HCT116 (cell line): ENCODE results near the gene TDRD9. TPM values are rescaled to one million over a fixed set of nuclear protein-coding genes. Genes with fewer than 3 reads are reported as not detected.

Experiments
- ATAC-seq: fragments of 200-7000 bp; cut with Tn5 transposase; 2 replicates; pipeline ENCODE4 v1.9.1; 2020; ENCODE audit warnings: mild to moderate bottlenecking, moderate library complexity
- BruUV-seq: library from RNA; stranded (reverse); fragments of 400-500 nt; replicated peaks from 2 replicates; lab custom pipeline; 2021; lab: Mats Ljungman, UMichigan
- CTCF ChIA-PET: fragments of 300-600 bp; sonication (Branson Sonifier 250); formaldehyde crosslinking; loops from one replicate; lab custom pipeline; 2021; ENCODE audit warnings: antibody characterized with exemption; lab: Charles Lee
- POLR2A ChIA-PET: fragments of 300-600, 350-600 bp; sonication (Branson Sonifier 250); formaldehyde crosslinking; loops from one replicate; lab custom pipeline; 2021; ENCODE audit warnings: antibody characterized with exemption; lab: Charles Lee
- RAD21 ChIA-PET, 2 experiments: fragments of 300-600 bp; sonication (Branson Sonifier 250); formaldehyde crosslinking; loops; one replicate each; lab custom pipeline; 2023; ENCODE audit warnings: low total read pairs in 2 of 2; ENCODE audit not compliant: uncharacterized antibody in 2 of 2, unreplicated experiment in 2 of 2, low non-redundant PET in 1 of 2; lab: Charles Lee
- DNase-seq: peaks from one replicate; pipeline ENCODE4 v3.0.0-alpha.2; 2010; ENCODE audit warnings: low read depth, low spot score
- H2AFZ ChIP-seq: fragments of 200-600 bp; shearing (Covaris generic), sonication (generic); 2 replicates; pipeline ENCODE4 v1.6.1; 2017; ENCODE audit warnings: low read depth, mixed run types, mixed read lengths, antibody characterized with exemption, low read length; ENCODE audit not compliant: poor library complexity, severe bottlenecking
- H3K27ac ChIP-seq: 2 replicates; pipeline ENCODE4 v1.5.1; 2012; ENCODE audit warnings: low read depth, low read length
- H3K27me3 ChIP-seq: fragments of 200-600 bp; sonication (generic); 2 replicates; pipeline ENCODE4 v1.6.1; 2016; ENCODE audit warnings: mixed run types, low read length, mixed read lengths; ENCODE audit not compliant: insufficient read depth
- H3K36me3 ChIP-seq, 2 experiments: fragments of 200-500 bp in 1 of 2; fragments of 200-600 bp in 1 of 2; sonication (Bioruptor generic) in 1 of 2; sonication (generic) in 1 of 2; 2 replicates each; pipeline versions ENCODE4 v1.5.1 to v1.6.1; 2014 to 2016; ENCODE audit warnings: low read length in 2 of 2, inconsistent platforms in 1 of 2, mixed read lengths in 1 of 2, mixed run types in 1 of 2; ENCODE audit not compliant: insufficient read depth in 2 of 2, control insufficient read depth in 1 of 2
- H3K4me1 ChIP-seq, 2 experiments: fragments of 200-600 bp in 1 of 2; sonication (generic) in 1 of 2; 2 replicates each; pipeline versions ENCODE4 v1.5.1 to v1.6.1; 2012 to 2017; ENCODE audit warnings: low read length in 2 of 2, inconsistent platforms in 1 of 2, mild to moderate bottlenecking in 1 of 2, mixed read lengths in 1 of 2, mixed run types in 1 of 2, moderate library complexity in 1 of 2; ENCODE audit not compliant: insufficient read depth in 2 of 2, control insufficient read depth in 1 of 2
- H3K4me2 ChIP-seq: fragments of 200-600 bp; sonication (generic); 2 replicates; pipeline ENCODE4 v1.6.1; 2017; ENCODE audit warnings: mixed run types, low read length, mixed read lengths
- H3K4me3 ChIP-seq, 2 experiments: fragments of 200-600 bp in 1 of 2; sonication (generic) in 1 of 2; replicated peaks in 1 of 2; 2 replicates each; pipeline ENCODE4 v1.5.1; 2011 to 2016; ENCODE audit warnings: low read length in 2 of 2, control low read depth in 1 of 2, low read depth in 1 of 2, mild to moderate bottlenecking in 1 of 2, mixed read lengths in 1 of 2, mixed run types in 1 of 2
- H3K79me2 ChIP-seq: fragments of 200-600 bp; sonication (generic); 2 replicates; pipeline ENCODE4 v1.6.1; 2017; ENCODE audit warnings: mild to moderate bottlenecking, mixed run types, low read length, moderate library complexity, mixed read lengths; ENCODE audit not compliant: insufficient read depth
- H3K9ac ChIP-seq: fragments of 200-600 bp; sonication (generic); 2 replicates; pipeline ENCODE4 v1.6.1; 2016; ENCODE audit warnings: low read length, mixed read lengths
- H3K9me2 ChIP-seq: fragments of 200-600 bp; sonication (generic), shearing (Covaris generic); 2 replicates; pipeline ENCODE4 v1.6.1; 2017; ENCODE audit warnings: mixed run types, mild to moderate bottlenecking, moderate library complexity; ENCODE audit not compliant: insufficient read depth
- H3K9me3 ChIP-seq, 2 experiments: fragments of 200-500 bp in 1 of 2; fragments of 200-600 bp in 1 of 2; sonication (Bioruptor generic) in 1 of 2; sonication (generic) in 1 of 2; 2 replicates each; pipeline ENCODE4 v1.6.1; 2014 to 2017; ENCODE audit warnings: low read length in 2 of 2, mixed read lengths in 2 of 2, inconsistent platforms in 1 of 2, low read depth in 1 of 2, mild to moderate bottlenecking in 1 of 2, mixed run types in 1 of 2, moderate library complexity in 1 of 2; ENCODE audit not compliant: control insufficient read depth in 1 of 2, insufficient read depth in 1 of 2
- H4K20me1 ChIP-seq: fragments of 200-600 bp; sonication (generic), shearing (Covaris generic); 2 replicates; pipeline ENCODE4 v1.6.1; 2017; ENCODE audit warnings: mixed run types, mild to moderate bottlenecking, moderate library complexity; ENCODE audit not compliant: insufficient read depth
- CTCF ChIP-seq, 3 experiments: fragments of 200-600 bp in 1 of 3; sonication (generic) in 1 of 3; IDR thresholded peaks in 2 of 3; conservative IDR thresholded peaks in 1 of 3; 2 replicates each; pipeline ENCODE4 v1.5.1; 2012 to 2017; ENCODE audit warnings: low read depth in 2 of 3, low read length in 2 of 3, antibody characterized with exemption in 1 of 3, borderline replicate concordance in 1 of 3, control low read depth in 1 of 3, mild to moderate bottlenecking in 1 of 3, mixed read lengths in 1 of 3, mixed run types in 1 of 3, moderate library complexity in 1 of 3; ENCODE audit not compliant: insufficient read depth in 1 of 3
- EGR1 ChIP-seq: IDR thresholded peaks from 2 replicates; pipeline ENCODE4 v1.6.1; 2012; ENCODE audit warnings: low read depth
- FOSL1 ChIP-seq: IDR thresholded peaks from 2 replicates; pipeline ENCODE4 v1.6.1; 2012; ENCODE audit warnings: low read depth
- JUND ChIP-seq: IDR thresholded peaks from 2 replicates; pipeline ENCODE4 v1.6.1; 2012
- POLR2A ChIP-seq: IDR thresholded peaks from 2 replicates; pipeline ENCODE4 v1.7.0; 2011; ENCODE audit warnings: borderline replicate concordance; ENCODE audit not compliant: insufficient read depth, insufficient read length; ENCODE audit errors: extremely low read depth
- POLR2AphosphoS5 ChIP-seq: IDR thresholded peaks from 2 replicates; pipeline ENCODE4 v1.6.1; 2011; ENCODE audit warnings: mild to moderate bottlenecking, low read depth, low read length, moderate library complexity
- SP1 ChIP-seq: IDR thresholded peaks from 2 replicates; pipeline ENCODE4 v1.6.1; 2012; ENCODE audit warnings: low read depth
- SRF ChIP-seq: IDR thresholded peaks from 2 replicates; pipeline ENCODE4 v1.6.1; 2012; ENCODE audit warnings: low read depth
- TCF7L2 ChIP-seq: IDR thresholded peaks from 2 replicates; pipeline ENCODE4 v1.7.0; 2011; ENCODE audit warnings: borderline replicate concordance, inconsistent platforms; ENCODE audit not compliant: insufficient read depth, insufficient read length; ENCODE audit errors: extremely low read depth
- YY1 ChIP-seq: IDR thresholded peaks from 2 replicates; pipeline ENCODE4 v1.6.1; 2011; ENCODE audit warnings: low read length, low read depth, moderate library complexity, mild to moderate bottlenecking; ENCODE audit not compliant: insufficient replicate concordance; ENCODE audit errors: extremely low read depth
- ZBTB33 ChIP-seq: IDR thresholded peaks from 2 replicates; pipeline ENCODE4 v1.6.1; 2011; ENCODE audit warnings: mild to moderate bottlenecking, low read length, moderate library complexity; ENCODE audit not compliant: insufficient replicate concordance; ENCODE audit errors: extremely low read depth
- ZFX ChIP-seq: fragments of 450-650 bp; IDR thresholded peaks from 2 replicates; pipeline ENCODE4 v1.6.1; 2017
- ZNF274 ChIP-seq: fragments of 200-500 bp; sonication (Bioruptor generic); IDR thresholded peaks from 2 replicates; pipeline ENCODE4 v1.6.1; 2014; ENCODE audit warnings: mild to moderate bottlenecking, low read depth, low read length, inconsistent platforms
- intact Hi-C: fragments of 100-400 bp; cut with micrococcal nuclease; formaldehyde crosslinking; loops from 2 replicates; pipeline ENCODE4 v1.10.0; 2022
- total RNA-seq: library from RNA; stranded (reverse); gene quantifications from one replicate; pipeline ENCODE4 v1.2.1, GENCODE V29; 2021; ENCODE audit not compliant: unreplicated experiment
- TF ChIP-seq, protein P1 (sequence below): IDR thresholded peaks from 2 replicates; pipeline ENCODE4 v1.6.1; 2012

Gene TDRD9
- total RNA-seq, 1 experiment from 2014 or later = not detected

- TF ChIP-seq, protein P1, sequence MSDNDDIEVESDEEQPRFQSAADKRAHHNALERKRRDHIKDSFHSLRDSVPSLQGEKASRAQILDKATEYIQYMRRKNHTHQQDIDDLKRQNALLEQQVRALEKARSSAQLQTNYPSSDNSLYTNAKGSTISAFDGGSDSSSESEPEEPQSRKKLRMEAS = no peak
- no peak for TF ChIP-seq SP1
- TF ChIP-seq EGR1 = no peak
- no peak for TF ChIP-seq FOSL1
- TF ChIP-seq ZNF274 = no peak
- TF ChIP-seq SRF = no peak
- no peak for TF ChIP-seq TCF7L2
These were observed 78.9 kb downstream of the TDRD9 start (continued) for GRCh38 chr14:104007121-104007520.

- DNase-seq = no peak
These were observed 81.0 kb downstream of the TDRD9 start for GRCh38 chr14:104009297-104009696.

More at GRCh38 chr14:104009297-104009696, 81.0 kb downstream of the TDRD9 start:
- ChIA-PET RAD21 (no interaction called here), CTCF (interaction anchor here (1.2 kb wide), 1 partner anchor 11 kb away, joined by 3 read pairs; no protein-coding TSS in a partner anchor), POLR2A (no interaction called here)
- Histone ChIP-seq H3K27ac (no peak overlapping the region), H3K9ac (no peak overlapping the region), H3K9me3 (no peaks in the 10 kb centered on the region), H3K9me2 (no peaks in the 10 kb centered on the region), H3K36me3 (no peaks in the 10 kb centered on the region), H2AFZ (no peak overlapping the region), H3K4me2 (no peak overlapping the region), H3K27me3 (no peaks in the 10 kb centered on the region), H3K4me3 (no peak overlapping the region), H3K79me2 (no peaks in the 10 kb centered on the region), H3K4me1 (no peaks in the 10 kb centered on the region), H4K20me1 (no peaks in the 10 kb centered on the region)
- TF ChIP-seq YY1 (no peak), TCF7L2 (no peak), JUND (no peak), POLR2AphosphoS5 (no peak), FOSL1 (no peak), ZFX (no peak), SP1 (no peak), ZBTB33 (no peak), CTCF (IDR thresholded peaks at IDR 0.05 in 2 of 3, conservative IDR thresholded peaks at IDR 0.05 in 1 of 3; ENCODE audit: borderline replicate concordance in 1 of 3, insufficient read depth in 1 of 3, low read depth in 2 of 3, low read length in 2 of 3) (no peak), POLR2A (no peak)
- no TSS peak for BruUV-seq
- no peak for ATAC-seq
- intact Hi-C loops = no loop called here
